ENCODE results near the gene TFIP11. TPM values are rescaled to one million over a fixed set of nuclear protein-coding genes. Genes with fewer than 3 reads are reported as not detected.

The TFIP11 gene
- total RNA-seq, 1 experiment from 2014 or later, result 29.8 TPM

- in situ Hi-C loops (cut with HindIII; ENCODE audit: low pct_unique_long_range_greater_than_20kb, low sequenced_read_pairs), result no loop called here
Observed at GRCh38 chr22:26492220-26492619, 20.1 kb downstream of the TFIP11 start.

GRCh38 chr22:26489447-26490036, 22.7 kb downstream of the TFIP11 start:
- no peak overlapping the region for H3K27ac ChIP-seq (ENCODE audit: low read length)
- H3K36me3 ChIP-seq (ENCODE audit: control insufficient read depth, insufficient read depth, low read length), result peaks cover 15% of the 10 kb centered on the region
- CTCF ChIA-PET, result no interaction called here

More at GRCh38 chr22:26492220-26492619, 20.1 kb downstream of the TFIP11 start:
- no peak overlapping the region for H3K27ac ChIP-seq (ENCODE audit: low read length)
- no peaks in the 10 kb centered on the region for H3K27me3 ChIP-seq (ENCODE audit: control insufficient read depth, insufficient read depth, low read length)
- no peak for TF ChIP-seq REST (IDR thresholded peaks at IDR 0.05; ENCODE audit: insufficient read depth in 1 of 2, low read depth in 2 of 2, low read length in 1 of 2)
- TF ChIP-seq TCF7L2 (IDR thresholded peaks at IDR 0.05; ENCODE audit: low read depth, low read length), result no peak
- no peak for TF ChIP-seq CTCF (IDR thresholded peaks at IDR 0.05)
- TF ChIP-seq POLR2AphosphoS5 (IDR thresholded peaks at IDR 0.05; ENCODE audit: low read depth, low read length), result no peak
- no peak for TF ChIP-seq SIN3A (IDR thresholded peaks at IDR 0.05; ENCODE audit: borderline replicate concordance, insufficient read depth, low read depth, low read length)
- CTCF ChIA-PET, result no interaction called here
- POLR2A ChIA-PET, result interaction anchor here (0.6 kb wide), 2 partner anchors 9 to 39 kb away, joined by 3 to 7 read pairs; partner anchors contain the start of genes HPS4 and SRRD
- no peak overlapping the region for H3K4me3 ChIP-seq (ENCODE audit: low read depth in 2 of 2, low read length in 2 of 2)
- H3K36me3 ChIP-seq (ENCODE audit: control insufficient read depth, insufficient read depth, low read length), result peaks cover 15% of the 10 kb centered on the region
- ATAC-seq, result no peak
- no TSS peak for BruUV-seq (replicated peaks)
- no peaks in the 10 kb centered on the region for H3K4me1 ChIP-seq (ENCODE audit: control insufficient read depth, insufficient read depth, low read length)
- DNase-seq (ENCODE audit: low read depth, low spot score), result no peak
- no peaks in the 10 kb centered on the region for H3K9me3 ChIP-seq (ENCODE audit: control insufficient read depth, insufficient read depth, low read depth, low read length)
- intact Hi-C loops (cut with micrococcal nuclease; ENCODE audit: unreplicated experiment), result no loop called here

More at GRCh38 chr22:26489447-26490036, 22.7 kb downstream of the TFIP11 start:
- H3K27me3 ChIP-seq (ENCODE audit: control insufficient read depth, insufficient read depth, low read length), result no peaks in the 10 kb centered on the region
- in situ Hi-C loops (cut with HindIII; ENCODE audit: low pct_unique_long_range_greater_than_20kb, low sequenced_read_pairs), result no loop called here
- peaks cover 3% of the 10 kb centered on the region; the same call in 1 of the 2 replicates for H3K4me1 ChIP-seq (ENCODE audit: control insufficient read depth, insufficient read depth, low read length)
- DNase-seq (ENCODE audit: low read depth, low spot score) (no peak), ATAC-seq (no peak)
- no peaks in the 10 kb centered on the region for H3K9me3 ChIP-seq (ENCODE audit: control insufficient read depth, insufficient read depth, low read depth, low read length)
- H3K4me3 ChIP-seq (ENCODE audit: low read depth in 2 of 2, low read length in 2 of 2), result no peak overlapping the region
- POLR2A ChIA-PET, result no interaction called here
- TF ChIP-seq POLR2AphosphoS5 (IDR thresholded peaks at IDR 0.05; ENCODE audit: low read depth, low read length), result no peak
- no peak for TF ChIP-seq CTCF (IDR thresholded peaks at IDR 0.05)
- no peak for TF ChIP-seq REST (IDR thresholded peaks at IDR 0.05; ENCODE audit: insufficient read depth in 1 of 2, low read depth in 2 of 2, low read length in 1 of 2)
- no peak for TF ChIP-seq TCF7L2 (IDR thresholded peaks at IDR 0.05; ENCODE audit: low read depth, low read length)
- TF ChIP-seq SIN3A (IDR thresholded peaks at IDR 0.05; ENCODE audit: borderline replicate concordance, insufficient read depth, low read depth, low read length), result no peak
- intact Hi-C loops (cut with micrococcal nuclease; ENCODE audit: unreplicated experiment), result no loop called here
- no TSS peak for BruUV-seq (replicated peaks)
